ENCODE data around the gene MICB. TPM values are rescaled to one million over a fixed set of nuclear protein-coding genes. Genes with fewer than 3 reads are reported as not detected.
A peak's percentile ranks its signal among the peaks of the same experiment; 100 is the strongest.

MICB gene
- total and polyA plus RNA-seq, 9 of the 15 experiments (the other 6 are each of a cell fraction or from before 2014, with no cell fraction given): 13.3 to 34.5 (median 19.8) TPM

DNA sequence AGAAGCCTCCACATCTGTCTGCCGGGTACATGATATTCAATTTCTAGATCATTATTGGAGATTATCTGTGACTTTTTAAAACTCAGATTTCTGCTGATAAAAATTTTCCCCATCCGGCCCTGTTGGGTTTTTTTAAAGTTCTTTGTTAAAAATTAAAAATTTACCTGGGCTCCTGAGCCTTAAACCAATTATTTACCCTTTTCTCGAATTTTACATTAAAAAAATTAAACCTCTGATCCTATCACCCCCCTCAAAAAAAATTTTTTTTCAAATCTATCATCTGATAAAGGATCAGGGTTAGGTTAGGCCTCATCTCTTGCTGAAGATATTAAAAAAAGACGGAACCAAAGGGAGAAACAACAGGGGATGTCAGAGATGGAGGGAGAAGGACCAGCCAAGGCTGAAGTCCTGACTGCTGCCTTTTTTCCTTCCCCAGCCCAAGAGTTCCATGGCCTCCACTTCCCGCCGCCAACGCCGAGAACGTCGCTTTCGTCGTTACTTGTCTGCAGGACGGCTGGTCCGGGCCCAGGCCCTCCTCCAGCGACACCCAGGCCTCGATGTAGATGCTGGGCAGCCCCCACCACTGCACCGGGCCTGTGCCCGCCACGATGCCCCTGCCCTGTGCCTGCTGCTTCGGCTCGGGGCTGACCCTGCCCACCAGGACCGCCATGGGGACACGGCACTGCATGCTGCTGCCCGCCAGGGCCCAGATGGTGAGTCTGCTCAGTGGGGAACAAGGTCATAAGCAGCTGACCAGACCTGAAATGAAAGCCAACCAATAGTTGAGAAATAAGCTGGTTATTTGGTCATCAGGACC lies 50.0 kb downstream of the MICB start (continued):
- TF ChIP-seq, protein P1, sequence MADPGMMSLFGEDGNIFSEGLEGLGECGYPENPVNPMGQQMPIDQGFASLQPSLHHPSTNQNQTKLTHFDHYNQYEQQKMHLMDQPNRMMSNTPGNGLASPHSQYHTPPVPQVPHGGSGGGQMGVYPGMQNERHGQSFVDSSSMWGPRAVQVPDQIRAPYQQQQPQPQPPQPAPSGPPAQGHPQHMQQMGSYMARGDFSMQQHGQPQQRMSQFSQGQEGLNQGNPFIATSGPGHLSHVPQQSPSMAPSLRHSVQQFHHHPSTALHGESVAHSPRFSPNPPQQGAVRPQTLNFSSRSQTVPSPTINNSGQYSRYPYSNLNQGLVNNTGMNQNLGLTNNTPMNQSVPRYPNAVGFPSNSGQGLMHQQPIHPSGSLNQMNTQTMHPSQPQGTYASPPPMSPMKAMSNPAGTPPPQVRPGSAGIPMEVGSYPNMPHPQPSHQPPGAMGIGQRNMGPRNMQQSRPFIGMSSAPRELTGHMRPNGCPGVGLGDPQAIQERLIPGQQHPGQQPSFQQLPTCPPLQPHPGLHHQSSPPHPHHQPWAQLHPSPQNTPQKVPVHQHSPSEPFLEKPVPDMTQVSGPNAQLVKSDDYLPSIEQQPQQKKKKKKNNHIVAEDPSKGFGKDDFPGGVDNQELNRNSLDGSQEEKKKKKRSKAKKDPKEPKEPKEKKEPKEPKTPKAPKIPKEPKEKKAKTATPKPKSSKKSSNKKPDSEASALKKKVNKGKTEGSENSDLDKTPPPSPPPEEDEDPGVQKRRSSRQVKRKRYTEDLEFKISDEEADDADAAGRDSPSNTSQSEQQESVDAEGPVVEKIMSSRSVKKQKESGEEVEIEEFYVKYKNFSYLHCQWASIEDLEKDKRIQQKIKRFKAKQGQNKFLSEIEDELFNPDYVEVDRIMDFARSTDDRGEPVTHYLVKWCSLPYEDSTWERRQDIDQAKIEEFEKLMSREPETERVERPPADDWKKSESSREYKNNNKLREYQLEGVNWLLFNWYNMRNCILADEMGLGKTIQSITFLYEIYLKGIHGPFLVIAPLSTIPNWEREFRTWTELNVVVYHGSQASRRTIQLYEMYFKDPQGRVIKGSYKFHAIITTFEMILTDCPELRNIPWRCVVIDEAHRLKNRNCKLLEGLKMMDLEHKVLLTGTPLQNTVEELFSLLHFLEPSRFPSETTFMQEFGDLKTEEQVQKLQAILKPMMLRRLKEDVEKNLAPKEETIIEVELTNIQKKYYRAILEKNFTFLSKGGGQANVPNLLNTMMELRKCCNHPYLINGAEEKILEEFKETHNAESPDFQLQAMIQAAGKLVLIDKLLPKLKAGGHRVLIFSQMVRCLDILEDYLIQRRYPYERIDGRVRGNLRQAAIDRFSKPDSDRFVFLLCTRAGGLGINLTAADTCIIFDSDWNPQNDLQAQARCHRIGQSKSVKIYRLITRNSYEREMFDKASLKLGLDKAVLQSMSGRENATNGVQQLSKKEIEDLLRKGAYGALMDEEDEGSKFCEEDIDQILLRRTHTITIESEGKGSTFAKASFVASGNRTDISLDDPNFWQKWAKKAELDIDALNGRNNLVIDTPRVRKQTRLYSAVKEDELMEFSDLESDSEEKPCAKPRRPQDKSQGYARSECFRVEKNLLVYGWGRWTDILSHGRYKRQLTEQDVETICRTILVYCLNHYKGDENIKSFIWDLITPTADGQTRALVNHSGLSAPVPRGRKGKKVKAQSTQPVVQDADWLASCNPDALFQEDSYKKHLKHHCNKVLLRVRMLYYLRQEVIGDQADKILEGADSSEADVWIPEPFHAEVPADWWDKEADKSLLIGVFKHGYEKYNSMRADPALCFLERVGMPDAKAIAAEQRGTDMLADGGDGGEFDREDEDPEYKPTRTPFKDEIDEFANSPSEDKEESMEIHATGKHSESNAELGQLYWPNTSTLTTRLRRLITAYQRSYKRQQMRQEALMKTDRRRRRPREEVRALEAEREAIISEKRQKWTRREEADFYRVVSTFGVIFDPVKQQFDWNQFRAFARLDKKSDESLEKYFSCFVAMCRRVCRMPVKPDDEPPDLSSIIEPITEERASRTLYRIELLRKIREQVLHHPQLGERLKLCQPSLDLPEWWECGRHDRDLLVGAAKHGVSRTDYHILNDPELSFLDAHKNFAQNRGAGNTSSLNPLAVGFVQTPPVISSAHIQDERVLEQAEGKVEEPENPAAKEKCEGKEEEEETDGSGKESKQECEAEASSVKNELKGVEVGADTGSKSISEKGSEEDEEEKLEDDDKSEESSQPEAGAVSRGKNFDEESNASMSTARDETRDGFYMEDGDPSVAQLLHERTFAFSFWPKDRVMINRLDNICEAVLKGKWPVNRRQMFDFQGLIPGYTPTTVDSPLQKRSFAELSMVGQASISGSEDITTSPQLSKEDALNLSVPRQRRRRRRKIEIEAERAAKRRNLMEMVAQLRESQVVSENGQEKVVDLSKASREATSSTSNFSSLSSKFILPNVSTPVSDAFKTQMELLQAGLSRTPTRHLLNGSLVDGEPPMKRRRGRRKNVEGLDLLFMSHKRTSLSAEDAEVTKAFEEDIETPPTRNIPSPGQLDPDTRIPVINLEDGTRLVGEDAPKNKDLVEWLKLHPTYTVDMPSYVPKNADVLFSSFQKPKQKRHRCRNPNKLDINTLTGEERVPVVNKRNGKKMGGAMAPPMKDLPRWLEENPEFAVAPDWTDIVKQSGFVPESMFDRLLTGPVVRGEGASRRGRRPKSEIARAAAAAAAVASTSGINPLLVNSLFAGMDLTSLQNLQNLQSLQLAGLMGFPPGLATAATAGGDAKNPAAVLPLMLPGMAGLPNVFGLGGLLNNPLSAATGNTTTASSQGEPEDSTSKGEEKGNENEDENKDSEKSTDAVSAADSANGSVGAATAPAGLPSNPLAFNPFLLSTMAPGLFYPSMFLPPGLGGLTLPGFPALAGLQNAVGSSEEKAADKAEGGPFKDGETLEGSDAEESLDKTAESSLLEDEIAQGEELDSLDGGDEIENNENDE (IDR thresholded peaks at IDR 0.05; ENCODE audit: low read depth, low read length): no peak
- TF ChIP-seq DMBX1 (CRISPR knock-in tag; IDR thresholded peaks at IDR 0.05; ENCODE audit: borderline replicate concordance): peak; percentile 33; the same call in 1 of the 2 replicates
- peak; percentile 53 for TF ChIP-seq CEBPG (CRISPR knock-in tag; IDR thresholded peaks at IDR 0.05)
- TF ChIP-seq CEBPG (tag; conservative IDR thresholded peaks at IDR 0.05 in 1 of 2, IDR thresholded peaks at IDR 0.05 in 1 of 2): no peak
- no peak for TF ChIP-seq RBM34 (IDR thresholded peaks at IDR 0.05; ENCODE audit: borderline replicate concordance, insufficient read depth, low read length)
- no peak for TF ChIP-seq ZNF75A (CRISPR knock-in tag; IDR thresholded peaks at IDR 0.05)
- no peak for TF ChIP-seq ZNF431 (CRISPR knock-in tag; IDR thresholded peaks at IDR 0.05)
- no peak; the same call in 1 of the 2 replicates for TF ChIP-seq LCOR (CRISPR knock-in tag; IDR thresholded peaks at IDR 0.05)
- no peak for TF ChIP-seq CREBBP (IDR thresholded peaks at IDR 0.05; ENCODE audit: low read depth, low read length)
- TF ChIP-seq, protein P2, sequence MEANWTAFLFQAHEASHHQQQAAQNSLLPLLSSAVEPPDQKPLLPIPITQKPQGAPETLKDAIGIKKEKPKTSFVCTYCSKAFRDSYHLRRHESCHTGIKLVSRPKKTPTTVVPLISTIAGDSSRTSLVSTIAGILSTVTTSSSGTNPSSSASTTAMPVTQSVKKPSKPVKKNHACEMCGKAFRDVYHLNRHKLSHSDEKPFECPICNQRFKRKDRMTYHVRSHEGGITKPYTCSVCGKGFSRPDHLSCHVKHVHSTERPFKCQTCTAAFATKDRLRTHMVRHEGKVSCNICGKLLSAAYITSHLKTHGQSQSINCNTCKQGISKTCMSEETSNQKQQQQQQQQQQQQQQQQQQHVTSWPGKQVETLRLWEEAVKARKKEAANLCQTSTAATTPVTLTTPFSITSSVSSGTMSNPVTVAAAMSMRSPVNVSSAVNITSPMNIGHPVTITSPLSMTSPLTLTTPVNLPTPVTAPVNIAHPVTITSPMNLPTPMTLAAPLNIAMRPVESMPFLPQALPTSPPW (CRISPR knock-in tag; IDR thresholded peaks at IDR 0.05): peak; percentile 51; the same call in 1 of the 2 replicates

Measured in K562 (cell line).